Caco-2 (cell line): ENCODE measurements around the gene SFSWAP. TPM values are rescaled to one million over a fixed set of nuclear protein-coding genes. Genes with fewer than 3 reads are reported as not detected.

Experiments used
- BruUV-seq: library from RNA; stranded (reverse); fragments of 400-500 nt; replicated peaks from 2 replicates; lab custom pipeline; 2021; lab: Mats Ljungman, UMichigan
- CTCF ChIA-PET: fragments of 300-600 bp; sonication (Branson Sonifier 250); formaldehyde crosslinking; loops from one replicate; lab custom pipeline; 2022; ENCODE audit warnings: antibody characterized with exemption; lab: Charles Lee
- POLR2A ChIA-PET: fragments of 300-600 bp; sonication (Branson Sonifier 250); formaldehyde crosslinking; loops from one replicate; lab custom pipeline; 2022; ENCODE audit warnings: antibody characterized with exemption; lab: Charles Lee
- DNase-seq, 2 experiments: peaks; one replicate each; pipeline versions ENCODE4 v3.0.0 to v3.0.0-alpha.2; 2020 to 2022
- H3K27me3 ChIP-seq: replicated peaks from 2 replicates; pipeline ENCODE4 v1.6.0; 2011; ENCODE audit warnings: low read length; ENCODE audit not compliant: control insufficient read depth, insufficient read depth
- H3K36me3 ChIP-seq: 2 replicates; pipeline ENCODE4 v1.5.1; 2011; ENCODE audit warnings: low read length; ENCODE audit not compliant: control insufficient read depth, insufficient read depth
- H3K4me1 ChIP-seq: fragments of 250-450 bp; sonication (Bioruptor Pico); 2 replicates; pipeline ENCODE4 v1.5.1; 2020; ENCODE audit warnings: mild to moderate bottlenecking
- H3K4me3 ChIP-seq: 2 replicates; pipeline ENCODE4 v1.5.1; 2011; ENCODE audit warnings: low read depth, mild to moderate bottlenecking, control low read depth, low read length
- H3K9me3 ChIP-seq: fragments of 250-450 bp; sonication (Bioruptor Pico); 2 replicates; pipeline ENCODE4 v1.5.1; 2020; ENCODE audit warnings: mild to moderate bottlenecking, moderate library complexity
- H3K27ac Mint-ChIP-seq: one replicate; pipeline ENCODE4 v1.8.0; 2022; ENCODE audit warnings: mixed read lengths; ENCODE audit not compliant: unreplicated experiment
- H3K27me3 Mint-ChIP-seq: one replicate; pipeline ENCODE4 v1.8.0; 2022; ENCODE audit warnings: mixed read lengths; ENCODE audit not compliant: insufficient read depth, unreplicated experiment
- H3K36me3 Mint-ChIP-seq: one replicate; pipeline ENCODE4 v1.8.0; 2022; ENCODE audit warnings: mild to moderate bottlenecking, mixed read lengths; ENCODE audit not compliant: insufficient read depth, unreplicated experiment
- H3K4me1 Mint-ChIP-seq: one replicate; pipeline ENCODE4 v1.8.0; 2022; ENCODE audit warnings: low read depth, mixed read lengths; ENCODE audit not compliant: unreplicated experiment
- H3K4me3 Mint-ChIP-seq: one replicate; pipeline ENCODE4 v1.8.0; 2022; ENCODE audit warnings: mild to moderate bottlenecking, moderate library complexity, mixed read lengths; ENCODE audit not compliant: unreplicated experiment
- H3K9me3 Mint-ChIP-seq: one replicate; pipeline ENCODE4 v1.8.0; 2022; ENCODE audit warnings: mixed read lengths; ENCODE audit not compliant: unreplicated experiment
- CTCF ChIP-seq, 2 experiments: fragments of 200-600 bp in 1 of 2; IDR thresholded peaks; 1 replicate in 1 of 2; 2 replicates in 1 of 2; pipeline versions ENCODE4 v1.5.1 to v1.8.0; 2011 to 2022; ENCODE audit warnings: antibody characterized with exemption in 1 of 2, control low read depth in 1 of 2, inconsistent platforms in 1 of 2, low read depth in 1 of 2, low read length in 1 of 2, mild to moderate bottlenecking in 1 of 2, moderate library complexity in 1 of 2; ENCODE audit not compliant: insufficient read depth in 1 of 2, severe bottlenecking in 1 of 2, unreplicated experiment in 1 of 2
- intact Hi-C: fragments of 100-400 bp; cut with micrococcal nuclease; formaldehyde crosslinking; loops from one replicate; pipeline ENCODE4 v1.10.0; 2022; ENCODE audit not compliant: unreplicated experiment
- total RNA-seq: library from RNA; stranded (reverse); gene quantifications from 2 replicates; pipeline ENCODE4 v1.2.3, GENCODE V29; 2022

SFSWAP gene
- total RNA-seq, 1 experiment from 2014 or later = 42.3 TPM

DNA sequence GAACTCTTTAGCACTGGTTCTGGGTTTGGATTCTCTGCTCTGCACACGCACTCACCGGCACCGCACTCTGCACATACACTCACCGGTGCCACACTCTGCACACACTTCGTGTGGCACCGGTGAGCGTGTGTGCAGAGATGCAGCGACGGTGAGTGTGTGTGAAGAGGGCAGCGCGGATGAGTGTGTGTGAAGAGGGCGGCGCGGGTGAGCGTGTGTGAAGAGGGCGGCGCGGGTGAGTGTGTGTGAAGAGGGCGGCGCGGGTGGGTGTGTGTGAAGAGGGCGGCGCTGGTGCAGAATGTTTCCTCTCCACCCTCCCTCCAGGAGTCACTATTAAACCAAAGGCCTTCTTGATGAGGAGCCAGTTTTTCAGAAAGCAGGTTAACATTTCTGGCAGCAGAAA lies 68.1 kb downstream of the SFSWAP start:
- DNase-seq = no peak
- Mint-ChIP-seq H3K27me3 (no peaks in the 10 kb centered on the region), H3K4me3 (no peak overlapping the region), H3K4me1 (no peaks in the 10 kb centered on the region), H3K36me3 (peaks cover 52% of the 10 kb centered on the region), H3K27ac (no peak overlapping the region), H3K9me3 (no peaks in the 10 kb centered on the region)
- Histone ChIP-seq H3K36me3 (no peaks in the 10 kb centered on the region), H3K9me3 (no peaks in the 10 kb centered on the region), H3K27me3 (no peaks in the 10 kb centered on the region), H3K4me1 (no peaks in the 10 kb centered on the region), H3K4me3 (no peak overlapping the region)
- ChIA-PET POLR2A (no interaction called here), CTCF (no interaction called here)
- no peak for TF ChIP-seq CTCF (IDR thresholded peaks at IDR 0.05; ENCODE audit: insufficient read depth in 1 of 2, low read depth in 1 of 2, low read length in 1 of 2, severe bottlenecking in 1 of 2, unreplicated experiment in 1 of 2)
- BruUV-seq = no TSS peak
- intact Hi-C loops = no loop called here

DNA sequence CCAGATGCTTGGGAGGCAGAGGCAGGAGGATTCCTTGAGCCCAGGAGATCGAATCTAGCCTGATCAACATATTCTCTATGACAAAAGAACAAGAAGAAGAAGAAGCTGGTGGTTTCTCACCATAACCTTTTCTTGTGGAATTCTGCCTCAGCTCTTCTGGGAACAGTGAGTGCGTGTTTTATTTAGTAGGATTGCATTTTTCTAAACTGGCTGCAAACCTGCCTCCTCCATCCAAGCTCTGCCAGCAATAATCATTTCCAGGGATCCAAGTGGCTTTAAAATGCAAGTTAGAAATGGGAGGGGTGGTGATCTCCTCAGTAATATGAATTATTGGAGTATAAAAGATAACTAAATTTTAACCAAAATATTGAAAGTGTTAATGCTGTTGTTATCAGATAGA lies 71.2 kb downstream of the SFSWAP start:
- no TSS peak for BruUV-seq
- no peak overlapping the region for H3K4me3 ChIP-seq
- Mint-ChIP-seq H3K27ac (no peak overlapping the region), H3K4me1 (no peaks in the 10 kb centered on the region), H3K9me3 (no peaks in the 10 kb centered on the region), H3K36me3 (peaks cover 46% of the 10 kb centered on the region), H3K27me3 (no peaks in the 10 kb centered on the region), H3K4me3 (no peak overlapping the region)
- CTCF ChIA-PET = no interaction called here
- no peaks in the 10 kb centered on the region for H3K4me1 ChIP-seq
- no peaks in the 10 kb centered on the region for H3K9me3 ChIP-seq
- TF ChIP-seq CTCF (IDR thresholded peaks at IDR 0.05; ENCODE audit: insufficient read depth in 1 of 2, low read depth in 1 of 2, low read length in 1 of 2, severe bottlenecking in 1 of 2, unreplicated experiment in 1 of 2) = no peak
- POLR2A ChIA-PET = no interaction called here
- intact Hi-C loops = no loop called here
- H3K36me3 ChIP-seq = no peaks in the 10 kb centered on the region
- no peaks in the 10 kb centered on the region for H3K27me3 ChIP-seq
- DNase-seq = no peak

DNA sequence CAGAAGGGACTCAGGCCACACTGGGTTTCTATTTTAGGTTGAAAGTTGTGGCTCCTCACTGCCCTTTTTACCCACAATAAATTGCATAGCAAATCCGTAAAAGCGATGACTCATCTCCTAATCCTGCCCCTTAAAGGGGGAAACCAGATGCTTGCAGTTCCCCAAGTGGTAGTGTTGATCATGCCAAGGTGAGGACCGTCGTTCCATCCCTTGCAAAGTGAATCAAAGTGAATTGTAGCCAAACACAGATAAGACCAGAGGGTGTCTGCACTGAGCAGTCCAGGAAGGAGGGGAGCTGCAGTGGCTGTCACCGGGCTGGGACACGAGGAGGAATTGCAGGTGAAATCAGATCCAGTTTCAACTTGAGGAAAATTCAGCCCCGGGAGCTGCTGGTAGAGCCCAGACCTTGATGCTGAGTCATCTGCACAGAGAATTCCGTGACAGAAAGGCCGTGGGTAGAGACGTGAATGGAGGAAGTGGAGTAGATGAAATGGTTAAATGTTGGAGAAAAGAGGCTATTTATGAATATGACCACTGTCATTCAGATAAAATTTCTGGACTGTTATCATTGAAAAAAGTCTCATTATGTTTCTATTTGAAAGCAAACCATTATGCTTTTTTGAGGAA lies 73.1 kb downstream of the SFSWAP start:
- no peak for DNase-seq
- BruUV-seq = no TSS peak
- ChIA-PET POLR2A (no interaction called here), CTCF (no interaction called here)
- Mint-ChIP-seq H3K36me3 (peaks cover 40% of the 10 kb centered on the region), H3K4me3 (no peak overlapping the region), H3K4me1 (no peaks in the 10 kb centered on the region), H3K9me3 (no peaks in the 10 kb centered on the region), H3K27me3 (no peaks in the 10 kb centered on the region), H3K27ac (no peak overlapping the region)
- Histone ChIP-seq H3K36me3 (no peaks in the 10 kb centered on the region), H3K9me3 (no peaks in the 10 kb centered on the region), H3K27me3 (no peaks in the 10 kb centered on the region), H3K4me3 (no peak overlapping the region), H3K4me1 (no peaks in the 10 kb centered on the region)
- intact Hi-C loops = no loop called here
- no peak for TF ChIP-seq CTCF (IDR thresholded peaks at IDR 0.05; ENCODE audit: insufficient read depth in 1 of 2, low read depth in 1 of 2, low read length in 1 of 2, severe bottlenecking in 1 of 2, unreplicated experiment in 1 of 2)
